Skeletal muscle cell (primary cell): ENCODE data around the gene ZER1.

Source experiments
- DNase-seq: peaks from one replicate; pipeline ENCODE4 v3.0.0-alpha.2; 2010; ENCODE audit warnings: low read depth
- H3K4me3 ChIP-seq: 2 replicates; pipeline ENCODE4 v1.5.1; 2011; ENCODE audit warnings: low read depth, mild to moderate bottlenecking, control low read depth, low read length, moderate library complexity

ZER1 gene

GRCh38 chr9:128683340-128684064 lies 88.2 kb downstream of the ZER1 start:
- H3K4me3 ChIP-seq: peak overlapping the region; percentile 73
- no peak for DNase-seq
